Left colon (tissue), 2 donors: ENCODE data around the gene THOC5. TPM values are rescaled to one million over a fixed set of nuclear protein-coding genes. Genes with fewer than 3 reads are reported as not detected.
"Not testable (repeated sequence)": the region's sequence is repeated elsewhere in the genome, so short reads cannot be mapped to it uniquely, and the experiment has no call there.

ENCODE experiments used
- ATAC-seq: fragments of 200-7000 bp; cut with Tn5 transposase; one replicate; pipeline ENCODE4 v1.9.1; 2020; ENCODE audit warnings: mild to moderate bottlenecking, moderate library complexity
- DNase-seq, 2 donors: peaks; one replicate each; pipeline ENCODE4 v3.0.0-alpha.2; 2020
- intact Hi-C, 2 donors: fragments of 100-400 bp; cut with DNase I in 1 of 2; cut with micrococcal nuclease in 1 of 2; formaldehyde crosslinking; loops; one replicate each; pipeline versions ENCODE4 v1.11.2 to v1.14.0; 2022; cut with DNase I, micrococcal nuclease
- total RNA-seq, 2 donors: library from RNA; stranded (reverse); fragmentation: NEBNext Ultra II Directional; extraction: Animal tissue kit (Norgen Biotek cat#: 25700); gene quantifications; one replicate each; pipeline ENCODE4 v1.2.1, GENCODE V29; 2021
- donor health status: DM: no; HTN: no; CAD: no.
- donor health status: DM: yes; HTN: yes; CAD: no.

The THOC5 gene
- total RNA-seq, 2 donors from 2014 or later: 20.8 to 21.1 TPM

- no peak for ATAC-seq
- intact Hi-C loops: loop anchor here in 1 of 2 donors (10.0 kb wide), 1 partner anchor 125 kb away; no protein-coding TSS in a partner anchor
These were observed 33.6 kb downstream of the THOC5 start for GRCh38 chr22:29519996-29520395.

GRCh38 chr22:29518427-29518826 is 35.1 kb downstream of the THOC5 start:
- ATAC-seq (no peak), DNase-seq (no peak)
- intact Hi-C loops: no loop called here

More at GRCh38 chr22:29519996-29520395, 33.6 kb downstream of the THOC5 start:
- DNase-seq: no peak

GRCh38 chr22:29517215-29517908 is 36.2 kb downstream of the THOC5 start:
- DNase-seq: no peak
- intact Hi-C loops: no loop called here
- no peak for ATAC-seq

- no peak for ATAC-seq
These were observed 41.5 kb downstream of the THOC5 start for GRCh38 chr22:29512031-29512430.

GRCh38 chr22:29511126-29511862 is 42.3 kb downstream of the THOC5 start:
- DNase-seq: no peak
- ATAC-seq: no peak
- intact Hi-C loops: no loop called here

More at GRCh38 chr22:29512031-29512430, 41.5 kb downstream of the THOC5 start:
- intact Hi-C loops: no loop called here
- no peak for DNase-seq

- ATAC-seq (no peak), DNase-seq (no peak)
- intact Hi-C loops: no loop called here
These were observed 43.0 kb downstream of the THOC5 start for GRCh38 chr22:29510542-29510941.

- ATAC-seq: no peak
- DNase-seq: no peak
- intact Hi-C loops: no loop called here
These were observed 43.7 kb downstream of the THOC5 start for GRCh38 chr22:29509815-29510214.

GRCh38 chr22:29509298-29509697 is 44.3 kb downstream of the THOC5 start:
- DNase-seq (no peak), ATAC-seq (no peak)
- intact Hi-C loops: no loop called here

GRCh38 chr22:29503811-29504372 is 49.7 kb downstream of the THOC5 start:
- ATAC-seq (peak; percentile 57), DNase-seq (peak; percentile 38 to 52)
- intact Hi-C loops: no loop called here

GRCh38 chr22:29499852-29500251 is 53.7 kb downstream of the THOC5 start:
- intact Hi-C loops: no loop called here
- no peak for DNase-seq
- peak; percentile 35 for ATAC-seq

GRCh38 chr22:29493636-29494035 is 59.9 kb downstream of the THOC5 start:
- no peak for ATAC-seq
- intact Hi-C loops: no loop called here
- DNase-seq: no peak

- intact Hi-C loops: no loop called here
- ATAC-seq: peak; percentile 82
These were observed 62.5 kb downstream of the THOC5 start for GRCh38 chr22:29491012-29491411.

GRCh38 chr22:29489127-29489780 is 64.3 kb downstream of the THOC5 start:
- DNase-seq, intact Hi-C loops, ATAC-seq: not testable (repeated sequence)

More at GRCh38 chr22:29491012-29491411, 62.5 kb downstream of the THOC5 start:
- peak in 1 of 2 donors; percentile 27 for DNase-seq

- no peak for DNase-seq
- intact Hi-C loops: no loop called here
- no peak for ATAC-seq
These were observed 66.1 kb downstream of the THOC5 start for GRCh38 chr22:29487426-29487986.

- intact Hi-C loops: no loop called here
- no peak for ATAC-seq
- DNase-seq: no peak
These were observed 68.1 kb downstream of the THOC5 start for GRCh38 chr22:29485448-29485847.

GRCh38 chr22:29484642-29485041 is 68.9 kb downstream of the THOC5 start:
- no peak for ATAC-seq
- no peak for DNase-seq
- intact Hi-C loops: no loop called here

- DNase-seq (no peak), ATAC-seq (no peak)
- intact Hi-C loops: no loop called here
These were observed 70.3 kb downstream of the THOC5 start for GRCh38 chr22:29483254-29483653.

GRCh38 chr22:29482726-29483125 is 70.8 kb downstream of the THOC5 start:
- ATAC-seq (no peak), DNase-seq (no peak)
- intact Hi-C loops: no loop called here

GRCh38 chr22:29482253-29482652 is 71.3 kb downstream of the THOC5 start:
- no peak for ATAC-seq
- intact Hi-C loops: no loop called here

More at GRCh38 chr22:29482253-29482652, 71.3 kb downstream of the THOC5 start:
- no peak for DNase-seq
